Prostate gland (tissue), 2 donors: Measurements from ENCODE around the gene STMND1. TPM values are rescaled to one million over a fixed set of nuclear protein-coding genes. Genes with fewer than 3 reads are reported as not detected.
A peak's percentile ranks its signal among the peaks of the same experiment; 100 is the strongest.

ENCODE experiments used
- DNase-seq: peaks from one replicate; pipeline ENCODE4 v3.0.0-alpha.2; 2019; ENCODE audit warnings: low spot score
- H3K27ac ChIP-seq, 2 donors: fragments of 200-600 bp; sonication (generic); 2 replicates each; pipeline ENCODE4 v1.5.1; 2017 to 2019
- H3K27me3 ChIP-seq: fragments of 200-600 bp; sonication (generic); replicated peaks from 2 replicates; pipeline ENCODE4 v1.5.1; 2019; ENCODE audit not compliant: insufficient read depth
- H3K36me3 ChIP-seq, 2 donors: fragments of 200-600 bp; sonication (generic); 1 replicate in 1 of 2; 2 replicates in 1 of 2; pipeline versions ENCODE4 v1.5.1 to v1.8.1; 2017 to 2019
- H3K4me1 ChIP-seq: fragments of 200-600 bp; sonication (generic); replicated peaks from 2 replicates; pipeline ENCODE4 v1.5.1; 2019
- H3K4me3 ChIP-seq, 2 donors: fragments of 200-600 bp; sonication (generic); 2 replicates each; pipeline ENCODE4 v1.5.1; 2017 to 2019
- H3K9me3 ChIP-seq: fragments of 200-600 bp; sonication (generic); 2 replicates; pipeline ENCODE4 v1.5.1; 2017
- CTCF ChIP-seq, 4 experiments: fragments of 200-600 bp in 2 of 4; fragments of 450-650 bp in 2 of 4; sonication (generic) in 2 of 4; IDR thresholded peaks; 1 replicate in 3 of 4; 2 replicates in 1 of 4; pipeline ENCODE4 v1.5.1; 2016 to 2019; ENCODE audit warnings: antibody characterized with exemption in 4 of 4, mild to moderate bottlenecking in 2 of 4, moderate library complexity in 2 of 4
- POLR2A ChIP-seq: fragments of 450-650 bp; IDR thresholded peaks from one replicate; pipeline ENCODE4 v1.6.1; 2016; ENCODE audit warnings: antibody characterized with exemption, mild to moderate bottlenecking
- POLR2AphosphoS5 ChIP-seq: sonication (generic); formaldehyde crosslinking; IDR thresholded peaks from one replicate; pipeline ENCODE4 v1.6.1; 2017; ENCODE audit warnings: antibody characterized with exemption
- WGBS: methylation state at CpG from one replicate; pipeline ENCODE4 v1.1.5; 2018; 5-methylcytosine and 5-hydroxymethylcytosine counted together
- intact Hi-C: fragments of 100-400 bp; cut with DNase I; formaldehyde crosslinking; loops from one replicate; pipeline ENCODE4 v1.14.2; 2022
- total RNA-seq, 2 donors: library from RNA; depleted of rRNA; stranded (reverse); fragments of >200 nt; gene quantifications; one replicate each; pipeline ENCODE4 v1.1.0, GENCODE V29; 2016

STMND1 gene
- total RNA-seq, 2 donors from 2014 or later: 15.6 TPM; not detected in 1

- H3K4me3 ChIP-seq: no peak overlapping the region
- H3K27ac ChIP-seq: peak overlapping the region in 1 of 2 donors; percentile 22
- TF ChIP-seq POLR2A: no peak
- TF ChIP-seq CTCF (IDR thresholded peaks at IDR 0.05): no peak
- peak; percentile 91 for TF ChIP-seq POLR2AphosphoS5
- H3K27me3 ChIP-seq: no peaks in the 10 kb centered on the region
- 36% methylated on average over 5 of the region's 5 CpGs for WGBS
- intact Hi-C loops: loop anchor here (5.0 to 10.0 kb wide), 2 partner anchors 306 to 643 kb away; no protein-coding TSS in a partner anchor
- H3K36me3 ChIP-seq: no peaks in the 10 kb centered on the region
- no peaks in the 10 kb centered on the region for H3K9me3 ChIP-seq
- H3K4me1 ChIP-seq: peaks cover 5% of the 10 kb centered on the region
- DNase-seq: peak; percentile 59
Measured at GRCh38 chr6:17159240-17159639, 57.4 kb downstream of the STMND1 start.

- Histone ChIP-seq H3K36me3 (no peaks in the 10 kb centered on the region), H3K4me1 (peaks cover 5% of the 10 kb centered on the region), H3K27ac (no peak overlapping the region), H3K9me3 (no peaks in the 10 kb centered on the region), H3K4me3 (no peak overlapping the region), H3K27me3 (no peaks in the 10 kb centered on the region)
- DNase-seq: no peak
- no peak for TF ChIP-seq POLR2AphosphoS5
- TF ChIP-seq POLR2A: no peak
- no peak for TF ChIP-seq CTCF (IDR thresholded peaks at IDR 0.05)
- intact Hi-C loops: loop anchor here (10.0 kb wide), 1 partner anchor 124 kb away; the partner anchor contains the start of gene RBM24
- 87% methylated on average over 2 of the region's 2 CpGs for WGBS
Measured at GRCh38 chr6:17161076-17161475, 59.2 kb downstream of the STMND1 start.

GRCh38 chr6:17165383-17165782 lies 63.5 kb downstream of the STMND1 start:
- intact Hi-C loops: loop anchor here (10.0 kb wide), 1 partner anchor 119 kb away; the partner anchor contains the start of gene RBM24
- Histone ChIP-seq H3K9me3 (no peaks in the 10 kb centered on the region), H3K4me1 (peaks cover 5% of the 10 kb centered on the region), H3K27ac (no peak overlapping the region), H3K36me3 (no peaks in the 10 kb centered on the region), H3K4me3 (no peak overlapping the region), H3K27me3 (no peaks in the 10 kb centered on the region)
- 62% methylated on average over 5 of the region's 5 CpGs for WGBS
- no peak for DNase-seq
- no peak for TF ChIP-seq CTCF (IDR thresholded peaks at IDR 0.05)
- no peak for TF ChIP-seq POLR2A
- no peak for TF ChIP-seq POLR2AphosphoS5

- 44% methylated on average over 9 of the region's 9 CpGs for WGBS
- H3K9me3 ChIP-seq: no peaks in the 10 kb centered on the region
- H3K4me1 ChIP-seq: no peaks in the 10 kb centered on the region
- H3K27me3 ChIP-seq: no peaks in the 10 kb centered on the region
- no peak for DNase-seq
- TF ChIP-seq POLR2AphosphoS5 (no peak), POLR2A (no peak), CTCF (IDR thresholded peaks at IDR 0.05) (peak in 2 of 4 experiments; percentile 19 to 26)
- H3K27ac ChIP-seq: no peak overlapping the region
- intact Hi-C loops: loop anchor here (10.0 kb wide), 1 partner anchor 117 kb away; the partner anchor contains the start of gene RBM24
- no peak overlapping the region for H3K4me3 ChIP-seq
- H3K36me3 ChIP-seq: no peaks in the 10 kb centered on the region
Measured at GRCh38 chr6:17167327-17167979, 65.6 kb downstream of the STMND1 start.

- no peak for TF ChIP-seq POLR2AphosphoS5
- TF ChIP-seq POLR2A: no peak
- TF ChIP-seq CTCF (IDR thresholded peaks at IDR 0.05): no peak
Measured at GRCh38 chr6:17169291-17169690, 67.4 kb downstream of the STMND1 start.

More at GRCh38 chr6:17169291-17169690, 67.4 kb downstream of the STMND1 start:
- DNase-seq: no peak
- intact Hi-C loops: loop anchor here (10.0 kb wide), 1 partner anchor 116 kb away; the partner anchor contains the start of gene RBM24
- no peaks in the 10 kb centered on the region for H3K9me3 ChIP-seq
- WGBS: 61% methylated on average over 6 of the region's 6 CpGs
- no peak overlapping the region for H3K27ac ChIP-seq
- H3K4me1 ChIP-seq: no peaks in the 10 kb centered on the region
- H3K36me3 ChIP-seq: no peaks in the 10 kb centered on the region
- H3K4me3 ChIP-seq: no peak overlapping the region
- no peaks in the 10 kb centered on the region for H3K27me3 ChIP-seq
